NOMO-1 treated with dmso at 0.1 percent for 144 hours (cell line): ENCODE data around the gene ST6GALNAC3.

Experiments
- DNase-seq: peaks from one replicate; lab custom pipeline; 2025; ENCODE audit not compliant: unreplicated experiment; lab: John Stamatoyannopoulos, UW

The ST6GALNAC3 gene

DNA sequence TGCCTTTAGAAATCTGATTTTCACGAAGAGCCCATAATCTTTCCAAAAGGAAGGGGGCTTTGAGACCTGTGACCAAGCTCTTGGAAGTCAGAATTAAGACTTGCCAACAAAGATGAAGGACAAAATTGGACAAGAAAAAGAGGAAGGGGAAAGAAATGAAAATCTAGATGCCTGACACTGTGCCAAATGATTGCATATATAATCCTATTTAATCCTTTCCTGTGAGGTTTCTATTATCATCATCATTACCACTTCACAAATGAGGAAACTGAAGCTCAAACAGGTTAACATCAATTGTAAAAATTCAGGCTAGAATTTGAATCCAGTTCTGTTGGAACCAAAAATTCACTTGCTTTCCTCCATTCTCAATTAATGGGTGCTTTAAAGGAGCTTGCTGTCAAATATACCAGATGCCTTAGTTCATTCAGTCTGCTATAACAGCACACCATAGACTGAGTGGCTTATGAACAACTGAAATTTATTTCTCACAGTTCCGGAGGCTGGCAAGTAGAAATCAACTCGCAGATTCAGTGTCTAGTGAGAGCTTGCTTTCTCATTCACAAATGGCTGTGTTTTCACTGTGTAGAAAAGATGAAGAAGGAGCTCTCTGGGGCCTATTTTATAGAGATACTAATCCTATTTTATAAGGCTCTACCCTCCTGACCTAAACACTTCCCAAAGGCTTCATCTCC is 595.2 kb downstream of the ST6GALNAC3 start:
- no peak for DNase-seq

DNA sequence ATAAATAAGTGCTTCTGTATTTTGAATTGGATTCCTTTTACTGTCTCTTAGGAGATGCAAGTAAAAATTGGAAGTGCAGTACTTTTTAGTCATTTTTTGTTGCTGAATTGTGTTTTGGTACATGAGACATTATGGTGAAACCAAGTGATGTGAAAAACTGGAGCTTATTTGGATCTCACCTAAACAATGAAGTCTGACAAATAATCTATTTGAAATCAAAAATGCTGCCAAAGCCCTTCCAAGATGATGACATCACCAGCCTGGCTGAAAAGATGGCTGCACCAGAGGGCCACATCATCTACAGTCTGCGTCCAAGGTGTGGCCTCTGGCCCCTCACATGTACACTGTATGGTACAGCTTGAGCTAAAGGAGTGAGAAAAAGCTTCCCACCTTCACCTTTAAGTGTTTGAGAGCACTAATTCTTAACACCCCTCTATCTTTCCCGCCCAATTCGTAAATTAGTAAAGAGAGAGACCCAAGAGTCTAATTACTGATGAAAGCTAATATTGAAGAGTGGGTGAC is 600.2 kb downstream of the ST6GALNAC3 start:
- no peak for DNase-seq

DNA sequence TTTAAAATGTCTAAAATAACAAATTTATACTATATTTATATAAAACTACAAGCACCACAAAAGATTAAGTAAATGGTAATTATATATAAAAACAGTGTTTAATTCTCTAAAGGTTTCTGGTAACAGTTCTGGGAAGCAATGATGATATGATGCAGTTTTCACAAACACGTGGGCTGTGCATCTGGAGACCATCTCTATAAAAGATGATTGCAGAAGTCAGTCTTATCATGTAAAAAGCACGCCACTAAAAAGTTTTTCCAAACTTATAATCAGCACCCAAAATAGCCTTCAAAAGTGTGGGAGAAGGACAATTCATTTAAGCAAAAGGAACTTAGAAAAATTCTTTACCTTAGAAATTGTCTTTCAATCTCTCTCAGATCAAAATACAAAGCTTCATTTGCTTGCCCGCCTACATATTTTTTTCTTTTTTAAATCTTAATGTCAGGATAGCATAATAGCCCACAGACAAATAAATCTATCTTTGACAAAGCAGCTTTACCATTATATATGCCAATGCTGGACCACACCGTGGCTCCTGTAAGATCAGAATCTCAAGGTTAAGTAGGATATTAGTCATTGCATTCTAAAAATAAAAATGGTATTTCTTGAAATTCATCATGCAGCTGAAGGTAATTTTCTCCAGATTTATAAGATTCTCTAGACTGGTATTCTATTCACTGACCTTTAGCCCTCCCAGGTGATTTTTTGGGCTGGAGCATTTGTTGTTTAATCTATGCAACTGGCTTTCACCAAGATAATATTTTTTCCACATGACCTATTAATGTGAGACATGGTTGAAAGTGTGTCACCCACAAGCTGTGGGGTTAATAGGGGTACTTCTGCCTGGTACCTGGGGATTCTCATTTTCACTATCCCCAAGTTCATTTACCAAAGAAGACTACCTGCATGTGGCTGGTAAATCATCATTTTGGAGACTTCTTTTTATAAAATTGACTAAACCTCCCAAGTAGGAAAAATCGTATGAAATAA is 603.2 kb downstream of the ST6GALNAC3 start:
- no peak for DNase-seq

DNA sequence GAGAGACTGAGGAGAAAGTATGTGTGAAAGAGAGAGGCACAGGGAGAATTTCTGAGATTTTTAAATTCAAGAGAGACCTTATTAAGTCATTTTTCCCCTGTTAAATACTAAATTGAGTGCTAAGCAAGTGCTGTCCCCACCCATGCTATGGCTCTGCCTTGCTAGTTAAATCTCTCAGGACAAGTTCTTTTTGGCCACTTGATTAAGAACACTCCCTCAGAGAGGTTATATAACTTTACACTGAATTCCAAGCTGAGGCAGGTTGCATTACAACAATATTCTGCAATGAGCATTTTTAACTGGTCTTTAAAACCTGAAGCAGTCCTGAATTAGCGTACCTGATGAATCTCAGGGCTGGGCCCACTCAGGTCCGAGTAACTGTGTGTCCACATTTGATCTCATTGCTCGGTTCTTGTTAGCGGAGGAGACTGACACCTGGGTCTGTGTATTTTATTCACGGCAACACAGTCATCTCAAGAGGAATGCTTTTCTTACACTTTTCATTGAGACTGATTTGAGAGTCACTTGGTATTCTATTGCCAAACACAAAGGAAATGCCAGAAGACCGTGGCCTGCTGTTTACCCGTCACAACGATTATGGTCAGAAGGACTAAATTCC is 605.1 kb downstream of the ST6GALNAC3 start:
- DNase-seq: no peak

DNA sequence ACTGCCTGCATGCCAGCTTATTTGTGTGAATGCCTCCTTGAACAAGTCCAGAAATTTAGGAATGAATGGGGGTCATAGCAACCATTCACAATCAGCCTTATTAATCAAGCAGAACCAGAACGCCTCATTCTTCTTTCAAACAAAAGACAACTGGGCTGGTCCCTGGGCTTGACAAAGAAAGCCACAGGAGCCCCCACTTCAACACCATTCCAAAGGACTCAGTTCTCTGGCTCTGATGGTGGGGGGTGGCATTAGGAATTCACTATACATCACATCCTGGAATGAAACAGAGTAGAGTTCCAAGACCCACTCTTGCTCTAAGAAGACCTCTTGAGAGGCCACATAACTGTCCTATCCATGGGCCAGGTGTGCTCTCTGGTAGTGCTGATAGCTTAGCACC is 606.1 kb downstream of the ST6GALNAC3 start:
- no peak for DNase-seq

DNA sequence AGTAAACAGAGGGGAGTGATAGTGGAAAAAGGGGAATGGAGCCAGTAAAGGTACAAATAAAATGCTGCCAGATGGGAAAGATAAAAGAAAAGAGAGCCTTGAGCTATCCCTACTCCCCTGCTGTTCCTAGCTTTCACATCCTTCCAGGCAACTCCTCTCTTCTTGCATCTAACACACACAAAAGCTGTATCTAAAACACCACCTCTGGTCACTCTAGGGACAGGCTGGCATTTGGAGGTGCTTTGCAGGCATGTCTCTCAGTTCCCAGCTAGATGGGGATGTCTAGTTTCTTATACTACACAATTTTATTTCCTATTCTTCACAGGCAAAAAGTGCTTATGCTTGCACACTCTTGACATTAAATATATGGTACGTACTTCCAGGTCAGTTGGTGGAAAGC is 607.6 kb downstream of the ST6GALNAC3 start:
- DNase-seq: no peak
